Smooth muscle cell (in vitro differentiated cells): Measurements from ENCODE around the gene ZNF335. TPM values are rescaled to one million over a fixed set of nuclear protein-coding genes. Genes with fewer than 3 reads are reported as not detected.
A peak's percentile ranks its signal among the peaks of the same experiment; 100 is the strongest.

Source experiments
- DNase-seq: peaks from one replicate; lab custom pipeline; 2025; ENCODE audit not compliant: unreplicated experiment; lab: John Stamatoyannopoulos, UW
- H2AFZ ChIP-seq: fragments of 200-600 bp; sonication (generic); 2 replicates; pipeline ENCODE4 v1.6.0; 2016; ENCODE audit warnings: antibody characterized with exemption, low read depth, mild to moderate bottlenecking
- H3F3A ChIP-seq: fragments of 200-600 bp; sonication (generic); 2 replicates; pipeline ENCODE4 v1.6.0; 2017; ENCODE audit warnings: antibody characterized with exemption, low read depth
- H3K27ac ChIP-seq: fragments of 200-600 bp; sonication (generic); 2 replicates; pipeline ENCODE4 v1.5.1; 2016; ENCODE audit warnings: low read depth, mild to moderate bottlenecking
- H3K27me3 ChIP-seq: fragments of 200-600 bp; sonication (generic); 2 replicates; pipeline ENCODE4 v1.6.1; 2016; ENCODE audit warnings: low read depth, mild to moderate bottlenecking
- H3K36me3 ChIP-seq: fragments of 200-600 bp; sonication (generic); 2 replicates; pipeline ENCODE4 v1.5.1; 2016; ENCODE audit warnings: low read depth
- H3K4me1 ChIP-seq: fragments of 200-600 bp; sonication (generic); 2 replicates; pipeline ENCODE4 v1.5.1; 2016; ENCODE audit warnings: low read depth
- H3K4me2 ChIP-seq: fragments of 200-600 bp; sonication (generic); 2 replicates; pipeline ENCODE4 v1.6.0; 2016; ENCODE audit warnings: mild to moderate bottlenecking
- H3K4me3 ChIP-seq: fragments of 200-600 bp; sonication (generic); 2 replicates; pipeline ENCODE4 v1.5.1; 2016; ENCODE audit warnings: mild to moderate bottlenecking
- H3K79me2 ChIP-seq: fragments of 200-600 bp; sonication (generic); 2 replicates; pipeline ENCODE4 v1.6.0; 2016; ENCODE audit warnings: low read depth, mild to moderate bottlenecking
- H3K9ac ChIP-seq: fragments of 200-600 bp; sonication (generic); 2 replicates; pipeline ENCODE4 v1.6.0; 2016; ENCODE audit warnings: low read depth
- H3K9me3 ChIP-seq: fragments of 200-600 bp; sonication (generic); replicated peaks from 2 replicates; pipeline ENCODE4 v1.5.1; 2016; ENCODE audit warnings: low read depth
- H4K20me1 ChIP-seq: fragments of 200-600 bp; sonication (generic); 2 replicates; pipeline ENCODE4 v1.6.0; 2016; ENCODE audit warnings: low read depth
- WGBS: methylation state at CpG from one replicate; pipeline ENCODE4 v1.1.7; 2016; ENCODE audit warnings: low lambda C conversion rate; 5-methylcytosine and 5-hydroxymethylcytosine counted together
- polyA plus RNA-seq: library from polyadenylated mRNA; unstranded; fragments of >200 nt; fragmentation: Nextera tagmentation; extraction: Ambion mirVana; gene quantifications from 2 replicates; pipeline ENCODE4 v1.2.1, GENCODE V29; 2016
- total RNA-seq: library from RNA; depleted of rRNA; stranded (reverse); fragments of >200 nt; gene quantifications from 2 replicates; pipeline ENCODE4 v1.2.3, GENCODE V29; 2014
- TF ChIP-seq, protein P1 (sequence below): fragments of 200-600 bp; sonication (generic); IDR thresholded peaks from 2 replicates; pipeline ENCODE4 v1.5.1; 2017; ENCODE audit warnings: borderline replicate concordance, mild to moderate bottlenecking, antibody characterized with exemption; ENCODE audit not compliant: insufficient read depth, poor library complexity, severe bottlenecking

The ZNF335 gene
- total and polyA plus RNA-seq, 2 experiments from 2014 or later: 11.2 to 14.2 TPM

DNA sequence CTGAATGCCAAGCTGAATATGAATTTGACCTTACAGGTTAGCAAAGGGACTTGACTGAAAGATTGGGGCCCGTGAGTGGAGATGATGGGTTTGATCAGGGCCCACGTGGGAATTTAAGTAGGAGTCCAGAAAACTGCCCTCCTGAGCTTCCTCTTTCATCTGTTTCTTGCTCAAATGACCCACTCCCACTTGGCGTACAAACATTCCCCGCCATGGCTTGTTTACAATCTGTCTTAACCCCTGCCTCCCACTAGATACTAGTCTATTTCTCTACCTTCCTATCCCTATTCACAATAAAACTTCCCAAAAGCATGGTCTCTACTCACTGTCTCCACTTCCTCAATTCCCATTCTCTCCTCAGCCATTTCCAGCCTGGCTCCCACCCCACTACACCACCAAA is 46.1 kb upstream of the ZNF335 start:
- no peak overlapping the region for H3K9ac ChIP-seq
- peaks cover 4% of the 10 kb centered on the region for H3F3A ChIP-seq
- H4K20me1 ChIP-seq: no peaks in the 10 kb centered on the region
- DNase-seq: no peak
- H3K27ac ChIP-seq: no peak overlapping the region
- no peaks in the 10 kb centered on the region for H3K79me2 ChIP-seq
- H3K4me2 ChIP-seq: no peak overlapping the region
- no peaks in the 10 kb centered on the region for H3K36me3 ChIP-seq
- H3K4me1 ChIP-seq: peaks cover 6% of the 10 kb centered on the region
- WGBS: 88% methylated on average over 4 of the region's 4 CpGs
- no peak overlapping the region for H3K4me3 ChIP-seq
- TF ChIP-seq, protein P1, sequence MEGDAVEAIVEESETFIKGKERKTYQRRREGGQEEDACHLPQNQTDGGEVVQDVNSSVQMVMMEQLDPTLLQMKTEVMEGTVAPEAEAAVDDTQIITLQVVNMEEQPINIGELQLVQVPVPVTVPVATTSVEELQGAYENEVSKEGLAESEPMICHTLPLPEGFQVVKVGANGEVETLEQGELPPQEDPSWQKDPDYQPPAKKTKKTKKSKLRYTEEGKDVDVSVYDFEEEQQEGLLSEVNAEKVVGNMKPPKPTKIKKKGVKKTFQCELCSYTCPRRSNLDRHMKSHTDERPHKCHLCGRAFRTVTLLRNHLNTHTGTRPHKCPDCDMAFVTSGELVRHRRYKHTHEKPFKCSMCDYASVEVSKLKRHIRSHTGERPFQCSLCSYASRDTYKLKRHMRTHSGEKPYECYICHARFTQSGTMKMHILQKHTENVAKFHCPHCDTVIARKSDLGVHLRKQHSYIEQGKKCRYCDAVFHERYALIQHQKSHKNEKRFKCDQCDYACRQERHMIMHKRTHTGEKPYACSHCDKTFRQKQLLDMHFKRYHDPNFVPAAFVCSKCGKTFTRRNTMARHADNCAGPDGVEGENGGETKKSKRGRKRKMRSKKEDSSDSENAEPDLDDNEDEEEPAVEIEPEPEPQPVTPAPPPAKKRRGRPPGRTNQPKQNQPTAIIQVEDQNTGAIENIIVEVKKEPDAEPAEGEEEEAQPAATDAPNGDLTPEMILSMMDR: no peak
- no peaks in the 10 kb centered on the region for H3K27me3 ChIP-seq
- no peaks in the 10 kb centered on the region for H3K9me3 ChIP-seq
- no peak overlapping the region for H2AFZ ChIP-seq

DNA sequence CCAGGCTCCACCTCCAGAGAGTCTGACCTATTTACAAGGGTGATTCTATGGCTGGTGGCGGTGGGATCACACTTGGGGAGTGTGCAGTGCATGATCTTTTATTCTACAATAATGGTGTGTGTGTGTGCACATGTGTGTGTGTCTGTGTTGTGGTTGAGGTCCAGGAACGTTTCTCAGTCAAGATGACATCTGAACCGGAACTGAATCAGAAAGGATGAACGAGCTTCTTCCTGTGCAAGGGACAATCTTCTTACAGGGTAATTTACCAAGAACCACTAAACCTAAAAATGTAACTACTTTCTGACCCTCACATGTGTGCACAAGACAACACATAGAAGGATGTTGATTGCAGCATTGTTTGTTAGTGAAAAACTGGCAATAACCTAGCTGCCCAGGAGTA is 45.3 kb upstream of the ZNF335 start:
- no peak for DNase-seq
- H4K20me1 ChIP-seq: no peaks in the 10 kb centered on the region
- H3K27me3 ChIP-seq: no peaks in the 10 kb centered on the region
- TF ChIP-seq, protein P1: no peak
- no peak overlapping the region for H3K27ac ChIP-seq
- no peak overlapping the region for H3K4me3 ChIP-seq
- 79% methylated on average over 4 of the region's 4 CpGs for WGBS
- no peaks in the 10 kb centered on the region for H3K79me2 ChIP-seq
- H3K9ac ChIP-seq: no peak overlapping the region
- H3K4me1 ChIP-seq: peaks cover 6% of the 10 kb centered on the region
- H2AFZ ChIP-seq: no peak overlapping the region
- no peaks in the 10 kb centered on the region for H3F3A ChIP-seq
- H3K4me2 ChIP-seq: no peak overlapping the region
- H3K36me3 ChIP-seq: no peaks in the 10 kb centered on the region
- H3K9me3 ChIP-seq: no peaks in the 10 kb centered on the region

DNA sequence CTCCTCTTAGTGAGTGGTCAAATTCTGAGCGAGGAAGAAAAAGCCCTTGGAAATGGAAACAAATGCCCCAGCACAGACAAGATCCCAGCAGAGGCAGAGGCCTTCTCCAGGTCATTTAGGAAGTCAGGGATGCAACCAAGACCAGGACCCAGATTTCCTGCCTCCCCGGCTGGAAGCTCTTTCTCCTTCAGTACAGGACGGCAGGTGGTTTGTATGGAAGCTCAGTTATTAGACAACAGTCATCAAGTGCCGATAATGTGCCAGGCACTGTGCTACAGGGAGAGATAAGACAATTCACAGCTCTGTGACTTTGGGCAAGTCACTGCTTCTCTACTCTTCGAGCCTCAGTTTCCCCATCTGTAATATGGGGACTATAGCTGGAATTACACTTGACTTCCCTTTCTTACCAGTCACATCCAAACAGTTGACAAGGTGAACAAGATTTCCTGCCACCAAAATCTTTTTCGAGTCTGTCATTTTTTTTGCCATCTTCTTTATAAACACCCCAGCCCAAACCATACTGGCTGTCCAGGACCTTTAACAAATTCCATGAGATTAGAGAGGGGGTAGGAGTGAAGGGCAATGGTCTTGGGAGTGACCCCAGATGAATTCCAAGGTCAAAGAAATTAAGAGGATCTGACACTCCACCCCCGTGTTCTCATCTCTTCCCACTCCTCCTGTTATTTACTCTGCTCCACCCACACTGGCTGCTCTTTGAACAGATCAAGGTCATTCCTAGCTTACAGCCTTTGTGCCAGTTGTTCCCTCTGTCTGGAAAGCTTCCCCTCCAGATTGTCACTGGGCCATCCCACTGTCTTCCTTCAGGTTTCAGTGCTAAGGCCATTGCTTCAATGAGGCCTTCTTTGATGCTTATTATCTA is 42.8 kb upstream of the ZNF335 start:
- H3K36me3 ChIP-seq: no peaks in the 10 kb centered on the region
- TF ChIP-seq, protein P1: no peak
- H3F3A ChIP-seq: no peaks in the 10 kb centered on the region
- no peak overlapping the region for H2AFZ ChIP-seq
- no peak overlapping the region for H3K9ac ChIP-seq
- no peaks in the 10 kb centered on the region for H4K20me1 ChIP-seq
- H3K79me2 ChIP-seq: no peaks in the 10 kb centered on the region
- H3K4me3 ChIP-seq: no peak overlapping the region
- no peak for DNase-seq
- H3K4me1 ChIP-seq: peaks cover 6% of the 10 kb centered on the region
- no peaks in the 10 kb centered on the region for H3K9me3 ChIP-seq
- no peaks in the 10 kb centered on the region for H3K27me3 ChIP-seq
- H3K27ac ChIP-seq: no peak overlapping the region
- H3K4me2 ChIP-seq: peak overlapping the region; percentile 76
- WGBS: 77% methylated on average over 7 of the region's 7 CpGs
